PFSK-1 (cell line): Measurements from ENCODE around the gene FBXO24.

Experiments
- FOXP2 ChIP-seq: optimal IDR thresholded peaks from 2 replicates; pipeline ENCODE3; 2011; ENCODE audit warnings: borderline replicate concordance, control low read depth, inconsistent platforms; ENCODE audit not compliant: insufficient read depth; ENCODE audit errors: extremely low read length, extremely low read depth
- POLR2AphosphoS5 ChIP-seq: IDR thresholded peaks from 2 replicates; pipeline ENCODE4 v1.6.1; 2012; ENCODE audit warnings: low read depth, mild to moderate bottlenecking, control low read depth, low read length, moderate library complexity
- SIN3A ChIP-seq: IDR thresholded peaks from 2 replicates; pipeline ENCODE4 v1.6.1; 2012; ENCODE audit warnings: mild to moderate bottlenecking, low read length, moderate library complexity, borderline replicate concordance; ENCODE audit not compliant: insufficient read depth
- TAF1 ChIP-seq: IDR thresholded peaks from 2 replicates; pipeline ENCODE4 v1.6.1; 2012; ENCODE audit warnings: low read length, control low read depth, borderline replicate concordance; ENCODE audit not compliant: insufficient read depth
- TF ChIP-seq, protein P1 (sequence below), 2 experiments: IDR thresholded peaks; 2 replicates each; pipeline versions ENCODE4 v1.6.1 to v1.8.0; 2011 to 2012; ENCODE audit warnings: low read depth in 2 of 2, low read length in 2 of 2, control low read depth in 1 of 2, inconsistent platforms in 1 of 2, mild to moderate bottlenecking in 1 of 2, moderate library complexity in 1 of 2; ENCODE audit not compliant: insufficient read depth in 1 of 2

Gene FBXO24

DNA sequence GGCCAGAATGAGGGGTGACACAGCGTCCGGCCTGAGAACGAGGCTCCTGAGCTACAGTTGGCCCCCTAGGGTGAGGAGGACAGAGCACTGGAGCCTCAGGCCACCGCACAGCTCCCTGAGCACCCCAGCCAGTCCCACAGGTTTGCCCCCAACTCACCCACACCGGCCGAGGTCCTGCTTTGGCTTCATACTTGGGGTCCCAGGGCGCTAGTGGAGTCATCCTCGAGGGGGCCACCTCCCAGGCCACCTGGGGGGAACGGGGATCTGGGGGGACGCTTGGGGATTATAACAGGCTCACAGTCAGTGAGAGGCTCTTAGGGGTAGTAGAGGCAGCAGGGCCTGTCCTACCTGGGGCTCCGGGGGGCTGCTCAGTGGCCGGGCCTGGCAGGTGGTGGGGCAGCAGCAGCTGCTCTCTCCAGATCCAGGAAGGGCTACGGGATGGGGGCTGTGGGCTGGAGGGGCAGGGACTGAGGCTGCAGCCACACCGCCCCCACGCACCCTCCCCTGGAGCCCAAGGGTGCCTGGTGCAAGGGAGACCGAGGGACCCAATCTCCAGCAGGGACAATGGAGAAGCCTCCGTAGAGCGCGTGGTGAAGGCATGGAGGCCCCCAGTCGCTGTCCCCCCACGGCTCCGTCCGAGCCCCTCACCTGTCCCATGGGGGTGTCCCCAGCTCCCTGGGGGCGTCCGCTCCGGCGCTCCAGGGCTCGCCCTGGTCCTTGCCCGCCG, 13.0 kb upstream of the FBXO24 start:
- TF ChIP-seq SIN3A (no peak), POLR2AphosphoS5 (no peak), FOXP2 (no peak), TAF1 (no peak)
- TF ChIP-seq, protein P1, sequence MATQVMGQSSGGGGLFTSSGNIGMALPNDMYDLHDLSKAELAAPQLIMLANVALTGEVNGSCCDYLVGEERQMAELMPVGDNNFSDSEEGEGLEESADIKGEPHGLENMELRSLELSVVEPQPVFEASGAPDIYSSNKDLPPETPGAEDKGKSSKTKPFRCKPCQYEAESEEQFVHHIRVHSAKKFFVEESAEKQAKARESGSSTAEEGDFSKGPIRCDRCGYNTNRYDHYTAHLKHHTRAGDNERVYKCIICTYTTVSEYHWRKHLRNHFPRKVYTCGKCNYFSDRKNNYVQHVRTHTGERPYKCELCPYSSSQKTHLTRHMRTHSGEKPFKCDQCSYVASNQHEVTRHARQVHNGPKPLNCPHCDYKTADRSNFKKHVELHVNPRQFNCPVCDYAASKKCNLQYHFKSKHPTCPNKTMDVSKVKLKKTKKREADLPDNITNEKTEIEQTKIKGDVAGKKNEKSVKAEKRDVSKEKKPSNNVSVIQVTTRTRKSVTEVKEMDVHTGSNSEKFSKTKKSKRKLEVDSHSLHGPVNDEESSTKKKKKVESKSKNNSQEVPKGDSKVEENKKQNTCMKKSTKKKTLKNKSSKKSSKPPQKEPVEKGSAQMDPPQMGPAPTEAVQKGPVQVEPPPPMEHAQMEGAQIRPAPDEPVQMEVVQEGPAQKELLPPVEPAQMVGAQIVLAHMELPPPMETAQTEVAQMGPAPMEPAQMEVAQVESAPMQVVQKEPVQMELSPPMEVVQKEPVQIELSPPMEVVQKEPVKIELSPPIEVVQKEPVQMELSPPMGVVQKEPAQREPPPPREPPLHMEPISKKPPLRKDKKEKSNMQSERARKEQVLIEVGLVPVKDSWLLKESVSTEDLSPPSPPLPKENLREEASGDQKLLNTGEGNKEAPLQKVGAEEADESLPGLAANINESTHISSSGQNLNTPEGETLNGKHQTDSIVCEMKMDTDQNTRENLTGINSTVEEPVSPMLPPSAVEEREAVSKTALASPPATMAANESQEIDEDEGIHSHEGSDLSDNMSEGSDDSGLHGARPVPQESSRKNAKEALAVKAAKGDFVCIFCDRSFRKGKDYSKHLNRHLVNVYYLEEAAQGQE (IDR thresholded peaks at IDR 0.05; ENCODE audit: insufficient read depth in 1 of 2, low read depth in 2 of 2, low read length in 2 of 2): no peak

DNA sequence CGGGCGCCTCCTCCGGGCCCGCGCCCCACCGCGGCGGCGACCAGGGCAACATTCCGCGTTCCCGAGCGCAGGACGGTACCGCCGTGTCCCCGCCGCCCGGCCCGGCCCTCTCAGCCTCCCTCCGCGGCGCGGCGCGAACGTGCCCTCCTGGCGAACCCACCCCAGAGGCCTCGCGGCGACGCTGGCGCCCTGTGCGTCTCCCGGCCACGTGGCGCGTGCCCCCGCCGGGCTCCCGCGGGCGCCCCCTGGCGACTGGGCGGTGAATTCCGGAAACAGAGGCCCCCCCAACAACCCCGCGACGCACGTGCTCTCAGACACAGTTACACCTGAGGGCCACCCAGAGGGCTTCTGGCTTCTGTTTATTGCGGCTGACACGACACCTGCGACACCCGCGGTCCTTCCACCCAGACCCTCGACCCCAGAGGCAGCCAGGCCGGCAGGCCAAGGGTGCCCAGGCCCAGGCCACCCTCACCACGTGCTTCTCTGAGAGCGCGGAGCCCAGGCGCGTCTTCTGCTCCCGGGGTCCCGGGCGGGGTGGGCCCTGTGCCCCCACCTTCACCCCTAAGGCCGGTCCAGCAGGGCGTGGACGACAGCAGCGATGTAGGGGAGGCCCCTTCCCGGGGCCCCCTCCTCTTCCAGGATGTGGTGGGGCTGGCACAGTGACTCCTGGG, 12.3 kb upstream of the FBXO24 start, which contains the start of gene SAP25:
SAP25 (minus strand) TSS at position 210 of the 671 bp plus-strand sequence; CDS start at position 52, 158 bp downstream.
- TF ChIP-seq FOXP2: no peak
- TF ChIP-seq, protein P1 (IDR thresholded peaks at IDR 0.05; ENCODE audit: insufficient read depth in 1 of 2, low read depth in 2 of 2, low read length in 2 of 2): no peak

DNA sequence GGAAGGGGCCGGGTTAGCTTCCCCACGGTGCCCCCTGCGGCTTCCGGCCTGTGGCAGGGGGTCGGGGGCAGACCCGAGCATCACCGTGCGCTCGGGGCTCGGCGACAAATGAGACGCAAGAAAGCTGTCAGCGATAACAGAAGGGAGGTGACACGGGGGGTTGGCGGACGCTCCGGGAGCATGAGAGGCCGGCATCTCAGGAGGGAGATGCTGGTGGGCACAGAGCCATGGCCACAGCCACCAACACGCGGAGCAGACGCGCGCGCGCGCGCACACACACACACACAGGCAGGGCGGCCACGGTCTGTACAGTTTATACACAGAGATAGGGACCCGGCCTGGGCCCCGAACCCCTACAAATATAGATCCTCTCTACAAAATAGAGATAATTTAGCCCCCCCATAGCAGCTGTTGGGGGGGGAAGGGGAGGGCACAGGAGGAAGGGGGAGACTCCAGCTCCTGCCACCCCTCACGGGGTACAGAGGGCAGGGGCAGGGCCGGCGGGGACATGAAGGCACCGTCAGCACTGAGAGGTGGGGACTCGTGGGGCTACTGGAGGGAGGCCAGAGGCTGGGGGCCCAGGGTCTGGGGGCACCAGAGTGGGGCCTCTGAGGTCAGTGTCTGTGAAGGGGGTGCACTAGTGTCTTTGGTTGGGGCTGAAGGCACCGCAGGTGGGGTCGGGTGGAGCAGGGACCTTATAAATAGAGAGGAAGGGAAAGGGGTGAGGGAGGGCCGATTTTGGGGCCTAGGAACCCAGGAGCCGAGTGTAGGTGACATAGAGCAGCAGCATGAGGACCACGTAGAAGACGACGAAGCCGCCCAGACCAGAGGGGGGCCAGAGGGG, 11.5 kb upstream of the FBXO24 start:
- TF ChIP-seq SIN3A: no peak
- no peak for TF ChIP-seq FOXP2
- no peak for TF ChIP-seq TAF1
- TF ChIP-seq POLR2AphosphoS5: no peak
- TF ChIP-seq, protein P1 (IDR thresholded peaks at IDR 0.05; ENCODE audit: insufficient read depth in 1 of 2, low read depth in 2 of 2, low read length in 2 of 2): no peak

DNA sequence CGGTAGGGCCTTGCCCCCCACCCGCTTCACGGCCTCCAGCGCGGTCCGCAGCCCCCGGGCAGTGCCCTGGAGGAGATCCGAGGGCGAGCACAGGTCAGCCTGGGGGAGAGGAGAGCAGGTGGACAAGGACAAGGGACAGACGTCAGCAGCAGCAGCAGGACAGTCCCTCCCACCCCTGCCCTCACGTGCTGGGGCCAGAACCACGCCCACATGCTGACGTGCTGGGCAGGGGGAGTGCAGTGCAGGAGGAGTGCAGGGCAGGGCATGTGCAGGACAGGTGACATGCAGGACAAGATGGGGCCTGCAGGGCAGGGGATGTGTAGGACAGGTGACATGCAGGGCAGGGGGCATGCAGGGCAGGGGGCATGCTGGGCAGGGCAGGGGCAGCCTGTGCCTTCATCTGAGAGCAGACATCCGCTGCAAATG, 10.9 kb upstream of the FBXO24 start:
- TF ChIP-seq FOXP2 (no peak), POLR2AphosphoS5 (no peak), SIN3A (no peak), TAF1 (no peak)
- TF ChIP-seq, protein P1 (IDR thresholded peaks at IDR 0.05; ENCODE audit: insufficient read depth in 1 of 2, low read depth in 2 of 2, low read length in 2 of 2): no peak
